HL-60 (cell line): ENCODE data around the gene EREG.

ENCODE experiments used
- CTCF ChIP-seq: IDR thresholded peaks from one replicate; pipeline ENCODE4 v1.5.1; 2011; ENCODE audit warnings: low read length, control low read depth, inconsistent platforms; ENCODE audit not compliant: insufficient read depth
- POLR2AphosphoS5 ChIP-seq: IDR thresholded peaks from 2 replicates; pipeline ENCODE4 v1.6.1; 2012; ENCODE audit warnings: low read depth
- REST ChIP-seq: IDR thresholded peaks from 2 replicates; pipeline ENCODE4 v1.6.1; 2012; ENCODE audit warnings: low read depth; ENCODE audit not compliant: insufficient replicate concordance
- SPI1 ChIP-seq: IDR thresholded peaks from 2 replicates; pipeline ENCODE4 v1.6.1; 2012; ENCODE audit warnings: low read depth, mild to moderate bottlenecking, borderline replicate concordance

- TF ChIP-seq SPI1 (no peak), CTCF (no peak), REST (no peak), POLR2AphosphoS5 (no peak)
Observed at GRCh38 chr4:74376888-74377483, 12.0 kb downstream of the EREG start.
